Parathyroid adenoma (tissue), 2 donors: ENCODE results near the gene GAREM1.
A peak's percentile ranks its signal among the peaks of the same experiment; 100 is the strongest.

ENCODE experiments used
- H2AFZ ChIP-seq: fragments of 300-600 bp; sonication (generic); one replicate; pipeline ENCODE4 v1.7.0; 2017; ENCODE audit warnings: antibody characterized with exemption, mild to moderate bottlenecking
- H3K27ac ChIP-seq: fragments of 300-600 bp; sonication (generic); one replicate; pipeline ENCODE4 v1.7.0; 2017
- H3K27me3 ChIP-seq: fragments of 300-600 bp; sonication (generic); one replicate; pipeline ENCODE4 v1.7.0; 2017; ENCODE audit warnings: low read length; ENCODE audit not compliant: control insufficient read depth, insufficient read depth
- H3K36me3 ChIP-seq: fragments of 300-600 bp; sonication (generic); one replicate; pipeline ENCODE4 v1.7.0; 2017; ENCODE audit warnings: low read length; ENCODE audit not compliant: control insufficient read depth, insufficient read depth
- H3K4me1 ChIP-seq: fragments of 300-600 bp; sonication (generic); one replicate; pipeline ENCODE4 v1.7.0; 2017; ENCODE audit warnings: control low read depth
- H3K4me2 ChIP-seq: fragments of 300-600 bp; sonication (generic); one replicate; pipeline ENCODE4 v1.7.0; 2017; ENCODE audit warnings: low read length
- H3K4me3 ChIP-seq: fragments of 300-600 bp; sonication (generic); one replicate; pipeline ENCODE4 v1.7.0; 2017; ENCODE audit warnings: low read depth, low read length
- H3K79me2 ChIP-seq: fragments of 300-600 bp; sonication (generic); one replicate; pipeline ENCODE4 v1.7.0; 2017; ENCODE audit warnings: control low read depth
- H3K9ac ChIP-seq: fragments of 300-600 bp; sonication (generic); one replicate; pipeline ENCODE4 v1.7.0; 2017; ENCODE audit warnings: mild to moderate bottlenecking
- H3K9me3 ChIP-seq: fragments of 300-600 bp; sonication (generic); one replicate; pipeline ENCODE4 v1.7.0; 2017; ENCODE audit warnings: low read length; ENCODE audit not compliant: control insufficient read depth
- TF ChIP-seq, protein P1 (sequence below): fragments of 300-600 bp; sonication (generic); IDR thresholded peaks from one replicate; pipeline ENCODE4 v1.7.0; 2017; ENCODE audit warnings: antibody characterized with exemption, mild to moderate bottlenecking
- donor health status: primary hyperparathyroidism.

The GAREM1 gene

DNA sequence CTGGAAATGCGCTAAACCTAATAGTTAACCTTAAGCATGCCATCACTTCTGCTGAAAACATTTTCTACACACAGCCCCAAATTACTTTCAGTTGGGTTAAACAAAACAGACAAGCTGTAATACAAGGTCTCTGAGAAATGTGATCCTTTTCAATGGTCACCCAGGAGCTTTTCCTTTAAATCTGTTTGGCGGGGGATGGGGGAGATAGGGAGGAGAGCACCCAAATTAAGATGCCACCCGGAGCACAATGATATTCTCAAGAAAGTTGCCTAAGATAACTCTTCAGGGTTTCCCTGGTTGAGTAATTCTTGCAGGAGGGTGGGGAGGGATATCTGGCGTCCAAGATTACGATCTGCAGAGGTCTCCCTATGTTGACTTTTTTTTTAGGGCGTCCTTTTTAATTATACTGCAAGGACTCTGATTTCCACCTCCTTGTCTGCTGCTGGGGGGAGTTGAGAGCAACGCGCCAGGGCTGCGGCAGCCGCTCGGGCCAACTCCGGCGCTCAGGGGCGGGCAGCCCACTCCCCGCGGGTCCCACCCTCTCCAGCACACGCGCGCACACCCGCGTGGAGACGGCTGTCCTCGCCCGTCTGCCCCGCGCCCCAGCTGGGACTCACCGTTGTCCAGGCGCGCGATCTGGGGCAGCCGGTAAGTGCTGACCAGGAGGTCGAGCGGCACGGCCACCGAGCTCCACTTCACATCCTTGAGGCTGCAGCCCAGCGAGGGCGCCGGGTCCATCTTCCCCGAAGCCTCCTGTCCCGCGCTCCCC lies 807 bp downstream of the GAREM1 start:
- Histone ChIP-seq H3K4me2 (peak overlapping the region; percentile 81), H3K9ac (no peak overlapping the region), H3K4me3 (peak overlapping the region; percentile 51), H3K4me1 (peaks cover 7% of the 10 kb centered on the region), H3K79me2 (peaks cover 7% of the 10 kb centered on the region), H2AFZ (peak overlapping the region; percentile 92), H3K27me3 (no peaks in the 10 kb centered on the region), H3K9me3 (no peaks in the 10 kb centered on the region), H3K27ac (peak overlapping the region; percentile 78), H3K36me3 (no peaks in the 10 kb centered on the region)
- TF ChIP-seq, protein P1, sequence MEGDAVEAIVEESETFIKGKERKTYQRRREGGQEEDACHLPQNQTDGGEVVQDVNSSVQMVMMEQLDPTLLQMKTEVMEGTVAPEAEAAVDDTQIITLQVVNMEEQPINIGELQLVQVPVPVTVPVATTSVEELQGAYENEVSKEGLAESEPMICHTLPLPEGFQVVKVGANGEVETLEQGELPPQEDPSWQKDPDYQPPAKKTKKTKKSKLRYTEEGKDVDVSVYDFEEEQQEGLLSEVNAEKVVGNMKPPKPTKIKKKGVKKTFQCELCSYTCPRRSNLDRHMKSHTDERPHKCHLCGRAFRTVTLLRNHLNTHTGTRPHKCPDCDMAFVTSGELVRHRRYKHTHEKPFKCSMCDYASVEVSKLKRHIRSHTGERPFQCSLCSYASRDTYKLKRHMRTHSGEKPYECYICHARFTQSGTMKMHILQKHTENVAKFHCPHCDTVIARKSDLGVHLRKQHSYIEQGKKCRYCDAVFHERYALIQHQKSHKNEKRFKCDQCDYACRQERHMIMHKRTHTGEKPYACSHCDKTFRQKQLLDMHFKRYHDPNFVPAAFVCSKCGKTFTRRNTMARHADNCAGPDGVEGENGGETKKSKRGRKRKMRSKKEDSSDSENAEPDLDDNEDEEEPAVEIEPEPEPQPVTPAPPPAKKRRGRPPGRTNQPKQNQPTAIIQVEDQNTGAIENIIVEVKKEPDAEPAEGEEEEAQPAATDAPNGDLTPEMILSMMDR: no peak

DNA sequence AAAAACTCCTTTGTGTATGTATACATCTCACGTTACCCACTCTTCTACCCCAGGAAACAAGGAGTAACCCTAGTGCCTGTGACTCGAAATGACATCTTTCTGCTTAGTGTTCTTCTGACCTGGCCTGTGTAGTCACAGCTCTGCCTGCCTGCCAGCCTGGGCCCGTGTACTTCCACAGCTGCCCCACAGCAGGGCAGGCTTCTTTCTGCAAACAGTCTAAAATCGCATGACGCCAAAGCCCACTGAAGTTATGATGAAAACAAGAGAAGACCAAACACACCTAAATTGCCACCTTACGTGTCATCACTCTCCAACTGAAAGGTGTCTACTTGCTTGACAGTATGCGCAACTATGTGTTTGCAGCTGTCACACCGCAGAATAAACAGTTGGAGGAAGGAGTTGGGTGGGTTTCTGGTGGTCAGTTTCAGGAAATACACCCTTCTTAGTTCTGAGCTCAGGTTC lies 1.5 kb downstream of the GAREM1 start:
- TF ChIP-seq, protein P1: no peak

DNA sequence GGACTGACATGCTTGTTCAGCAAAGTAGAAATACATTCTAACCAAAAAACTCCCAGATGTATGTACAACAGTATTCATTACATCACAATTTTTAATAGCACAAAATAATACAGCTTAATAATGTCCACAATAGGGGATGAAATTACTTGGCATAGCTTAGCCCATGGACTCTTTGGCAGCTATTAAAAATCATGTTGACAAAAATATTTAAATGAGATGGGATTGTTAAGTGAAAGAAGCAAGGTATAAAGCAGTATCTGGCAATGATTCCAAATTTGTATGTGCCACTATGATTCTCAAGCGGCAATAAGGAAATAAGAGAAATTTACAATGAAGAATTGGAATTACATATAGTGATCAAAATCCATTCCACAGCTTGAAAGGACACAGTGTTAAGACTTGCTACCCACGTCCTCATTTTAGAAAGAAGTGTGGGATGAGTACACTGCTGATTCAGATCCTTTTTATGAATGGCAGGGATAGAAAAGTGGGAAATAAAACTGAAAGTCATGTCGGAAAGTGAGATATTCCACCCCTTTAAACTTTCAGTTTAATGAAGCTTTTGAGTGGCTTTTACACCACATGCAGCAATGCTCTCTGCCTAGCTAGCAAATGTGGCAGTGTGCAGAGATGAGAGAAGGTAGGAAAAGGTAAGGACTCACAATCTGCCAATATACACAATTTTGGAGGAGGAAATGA lies 2.4 kb downstream of the GAREM1 start:
- no peak overlapping the region for H3K9ac ChIP-seq

More for the DNA sequence above, 1.5 kb downstream of the GAREM1 start:
- Histone ChIP-seq H2AFZ (peak overlapping the region; percentile 92), H3K79me2 (peaks cover 7% of the 10 kb centered on the region), H3K27ac (peak overlapping the region; percentile 16), H3K9me3 (no peaks in the 10 kb centered on the region), H3K9ac (no peak overlapping the region), H3K4me3 (peak overlapping the region; percentile 51), H3K27me3 (no peaks in the 10 kb centered on the region), H3K36me3 (no peaks in the 10 kb centered on the region), H3K4me1 (peaks cover 7% of the 10 kb centered on the region), H3K4me2 (peak overlapping the region; percentile 81)

DNA sequence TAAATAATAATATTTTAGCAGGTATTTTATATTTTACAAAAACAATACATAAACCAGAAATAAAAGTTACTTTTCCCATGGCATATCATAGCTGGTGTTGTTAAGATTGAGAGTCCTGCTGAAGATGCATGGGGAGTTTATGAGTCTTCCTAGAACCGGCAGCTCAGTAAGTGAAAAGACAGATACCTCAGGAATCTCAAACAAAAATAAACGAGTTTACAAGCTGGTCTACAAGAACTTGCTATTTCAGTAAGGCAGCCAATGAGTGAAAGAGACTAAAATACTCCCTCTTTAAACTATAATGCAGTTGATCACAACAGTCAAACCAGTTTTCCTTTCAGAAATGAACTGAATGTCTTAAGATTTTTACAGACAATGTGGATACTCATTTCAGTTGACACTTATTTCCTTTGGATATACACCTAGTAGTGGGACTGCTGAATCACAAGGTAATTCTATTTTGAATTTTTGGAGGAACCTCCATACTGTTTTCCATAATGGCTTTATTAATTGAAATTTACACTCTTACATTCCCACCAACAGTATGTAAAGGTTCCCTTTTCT lies 8.9 kb downstream of the GAREM1 start:
- no peaks in the 10 kb centered on the region for H3K4me1 ChIP-seq
- TF ChIP-seq, protein P1: no peak
- no peaks in the 10 kb centered on the region for H3K27me3 ChIP-seq
- no peaks in the 10 kb centered on the region for H3K36me3 ChIP-seq
- no peak overlapping the region for H3K27ac ChIP-seq
- H3K79me2 ChIP-seq: peaks cover 11% of the 10 kb centered on the region
- no peak overlapping the region for H3K4me2 ChIP-seq
- H3K9me3 ChIP-seq: no peaks in the 10 kb centered on the region
- no peak overlapping the region for H3K4me3 ChIP-seq
- H2AFZ ChIP-seq: no peak overlapping the region
- no peak overlapping the region for H3K9ac ChIP-seq

More for the DNA sequence above, 2.4 kb downstream of the GAREM1 start:
- no peaks in the 10 kb centered on the region for H3K27me3 ChIP-seq
- no peaks in the 10 kb centered on the region for H3K36me3 ChIP-seq
- H3K4me2 ChIP-seq: no peak overlapping the region
- no peak overlapping the region for H2AFZ ChIP-seq
- no peak overlapping the region for H3K27ac ChIP-seq
- H3K4me1 ChIP-seq: peaks cover 7% of the 10 kb centered on the region
- peaks cover 7% of the 10 kb centered on the region for H3K79me2 ChIP-seq
- no peak overlapping the region for H3K4me3 ChIP-seq
- TF ChIP-seq, protein P1: no peak
- no peaks in the 10 kb centered on the region for H3K9me3 ChIP-seq
